Measurements from ENCODE around the gene TRIM25. TPM values are rescaled to one million over a fixed set of nuclear protein-coding genes. Genes with fewer than 3 reads are reported as not detected.
A peak's percentile ranks its signal among the peaks of the same experiment; 100 is the strongest.

The TRIM25 gene
- total RNA-seq, 1 donor from 2014 or later, result 19.2 TPM

DNA sequence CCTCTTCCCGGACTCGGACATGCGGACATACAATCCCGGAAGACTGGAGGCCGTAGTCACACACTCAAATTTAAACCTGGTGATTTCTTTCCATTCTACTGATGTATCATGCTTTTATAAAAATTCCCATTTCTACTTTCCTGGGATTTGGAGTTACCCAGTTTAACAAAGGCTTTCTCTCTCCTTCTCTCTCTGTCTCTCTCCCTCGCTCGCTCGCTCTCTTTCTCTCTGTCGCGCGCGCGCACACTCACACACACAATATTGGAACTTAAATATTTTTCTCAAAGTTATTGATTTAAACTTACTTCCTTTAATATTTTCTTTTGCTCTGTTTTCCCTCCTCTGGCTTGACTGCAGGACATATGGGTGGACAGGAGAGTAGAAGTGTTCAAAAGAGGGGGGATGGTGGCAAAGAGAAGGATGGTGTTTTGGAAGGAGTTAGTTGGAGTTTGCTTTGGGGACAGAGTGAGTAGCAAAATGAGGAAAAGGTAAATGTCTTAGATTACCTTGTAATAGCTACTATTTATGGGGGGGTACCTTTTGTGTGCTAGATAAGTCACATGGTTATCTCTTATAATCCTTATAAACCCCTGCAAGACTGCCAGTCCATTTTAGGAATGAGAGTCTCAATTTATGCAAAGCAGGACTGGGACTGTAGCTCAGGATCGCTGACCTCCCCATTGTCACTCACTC is 878 bp upstream of the TRIM25 start:
- H3K36me3 Mint-ChIP-seq (ENCODE audit: low read depth), result no peaks in the 10 kb centered on the region
- peak overlapping the region; percentile 90 for H3K4me3 Mint-ChIP-seq (ENCODE audit: unreplicated experiment)
- H3K27ac Mint-ChIP-seq (ENCODE audit: unreplicated experiment), result peak overlapping the region; percentile 94
- peaks cover 44% of the 10 kb centered on the region for H3K4me1 Mint-ChIP-seq (ENCODE audit: low read depth)
- TF ChIP-seq, protein P1, sequence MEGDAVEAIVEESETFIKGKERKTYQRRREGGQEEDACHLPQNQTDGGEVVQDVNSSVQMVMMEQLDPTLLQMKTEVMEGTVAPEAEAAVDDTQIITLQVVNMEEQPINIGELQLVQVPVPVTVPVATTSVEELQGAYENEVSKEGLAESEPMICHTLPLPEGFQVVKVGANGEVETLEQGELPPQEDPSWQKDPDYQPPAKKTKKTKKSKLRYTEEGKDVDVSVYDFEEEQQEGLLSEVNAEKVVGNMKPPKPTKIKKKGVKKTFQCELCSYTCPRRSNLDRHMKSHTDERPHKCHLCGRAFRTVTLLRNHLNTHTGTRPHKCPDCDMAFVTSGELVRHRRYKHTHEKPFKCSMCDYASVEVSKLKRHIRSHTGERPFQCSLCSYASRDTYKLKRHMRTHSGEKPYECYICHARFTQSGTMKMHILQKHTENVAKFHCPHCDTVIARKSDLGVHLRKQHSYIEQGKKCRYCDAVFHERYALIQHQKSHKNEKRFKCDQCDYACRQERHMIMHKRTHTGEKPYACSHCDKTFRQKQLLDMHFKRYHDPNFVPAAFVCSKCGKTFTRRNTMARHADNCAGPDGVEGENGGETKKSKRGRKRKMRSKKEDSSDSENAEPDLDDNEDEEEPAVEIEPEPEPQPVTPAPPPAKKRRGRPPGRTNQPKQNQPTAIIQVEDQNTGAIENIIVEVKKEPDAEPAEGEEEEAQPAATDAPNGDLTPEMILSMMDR (IDR thresholded peaks at IDR 0.05), result no peak
- no peaks in the 10 kb centered on the region for H3K27me3 Mint-ChIP-seq (ENCODE audit: low read depth)
- DNase-seq (ENCODE audit: low spot score), result no peak
- H3K9me3 Mint-ChIP-seq (ENCODE audit: low read depth), result peaks cover 13% of the 10 kb centered on the region

- TF ChIP-seq, protein P1 (IDR thresholded peaks at IDR 0.05), result no peak
- Mint-ChIP-seq H3K36me3 (ENCODE audit: low read depth) (no peaks in the 10 kb centered on the region), H3K4me1 (ENCODE audit: low read depth) (peaks cover 44% of the 10 kb centered on the region), H3K27ac (ENCODE audit: unreplicated experiment) (peak overlapping the region; percentile 84), H3K27me3 (ENCODE audit: low read depth) (no peaks in the 10 kb centered on the region), H3K4me3 (ENCODE audit: unreplicated experiment) (peak overlapping the region; percentile 90), H3K9me3 (ENCODE audit: low read depth) (peaks cover 11% of the 10 kb centered on the region)
- no peak for DNase-seq (ENCODE audit: low spot score)
Observed at GRCh38 chr17:56913353-56913866, 439 bp downstream of the TRIM25 start.

DNA sequence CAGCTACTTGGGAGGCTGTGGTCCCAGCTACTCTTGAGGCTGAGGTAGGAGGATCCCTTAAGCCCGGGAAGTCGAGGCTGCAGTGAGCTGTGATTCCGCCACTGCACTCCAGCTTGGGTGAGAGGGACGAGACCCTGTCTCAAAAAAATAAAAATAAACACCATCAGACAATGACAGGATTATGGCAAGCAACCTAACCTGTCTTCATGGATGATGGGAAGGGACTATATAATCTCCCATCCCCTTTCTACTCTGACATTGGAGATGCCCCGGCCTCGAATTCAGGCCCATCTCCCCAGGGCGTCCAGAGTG is 893 bp downstream of the TRIM25 start:
- Mint-ChIP-seq H3K9me3 (ENCODE audit: low read depth) (peaks cover 8% of the 10 kb centered on the region), H3K36me3 (ENCODE audit: low read depth) (no peaks in the 10 kb centered on the region), H3K4me1 (ENCODE audit: low read depth) (peaks cover 44% of the 10 kb centered on the region), H3K27ac (ENCODE audit: unreplicated experiment) (no peak overlapping the region), H3K4me3 (ENCODE audit: unreplicated experiment) (peak overlapping the region; percentile 90), H3K27me3 (ENCODE audit: low read depth) (no peaks in the 10 kb centered on the region)
- no peak for DNase-seq (ENCODE audit: low spot score)
- TF ChIP-seq, protein P1 (IDR thresholded peaks at IDR 0.05), result no peak

DNA sequence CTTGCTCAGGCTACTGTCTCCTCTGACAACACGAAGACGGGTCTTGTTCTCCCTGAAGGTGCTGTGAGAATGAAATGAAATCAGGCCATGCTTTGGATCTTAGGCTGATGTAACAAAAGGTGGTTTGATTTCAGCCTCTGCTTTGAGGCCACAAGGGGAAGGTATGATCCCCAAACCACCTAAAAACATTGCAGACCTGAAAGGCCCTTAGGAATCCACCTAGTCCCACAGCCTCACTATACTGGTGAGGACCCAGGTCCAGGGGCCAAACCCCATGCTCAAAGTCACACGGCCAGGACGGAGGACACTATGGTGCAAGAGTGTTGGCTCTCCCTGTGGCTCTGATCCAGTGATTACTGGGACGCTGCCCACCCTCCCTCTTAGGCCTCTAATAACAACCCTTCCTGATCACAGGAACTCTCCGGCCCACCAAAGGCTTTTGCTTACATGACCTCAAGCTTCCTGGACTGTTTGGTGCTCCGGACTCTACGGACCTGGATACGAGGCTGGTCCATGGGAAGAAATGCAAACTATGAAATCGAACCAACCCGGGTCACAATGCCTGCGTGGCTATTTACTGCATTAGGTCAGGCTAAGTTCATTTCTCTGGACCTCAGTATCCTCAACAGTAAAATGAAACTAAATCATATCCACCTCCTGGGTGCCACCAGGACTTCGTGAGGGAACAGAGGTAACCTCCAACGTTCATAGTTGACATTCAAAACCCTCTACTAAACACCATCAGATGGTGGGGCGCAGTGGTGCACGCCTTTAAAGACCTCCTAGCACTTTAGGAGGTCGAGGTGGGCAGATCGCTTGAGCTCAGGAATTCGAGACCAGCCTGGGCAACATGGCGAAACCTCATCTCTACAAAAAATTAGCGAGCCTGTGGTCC is 1.5 kb downstream of the TRIM25 start:
- DNase-seq (ENCODE audit: low spot score), result no peak
- Mint-ChIP-seq H3K36me3 (ENCODE audit: low read depth) (peaks cover 4% of the 10 kb centered on the region), H3K4me3 (ENCODE audit: unreplicated experiment) (peak overlapping the region; percentile 90), H3K27me3 (ENCODE audit: low read depth) (no peaks in the 10 kb centered on the region), H3K9me3 (ENCODE audit: low read depth) (peaks cover 2% of the 10 kb centered on the region), H3K27ac (ENCODE audit: unreplicated experiment) (no peak overlapping the region), H3K4me1 (ENCODE audit: low read depth) (peaks cover 41% of the 10 kb centered on the region)
- TF ChIP-seq, protein P1 (IDR thresholded peaks at IDR 0.05), result no peak

DNA sequence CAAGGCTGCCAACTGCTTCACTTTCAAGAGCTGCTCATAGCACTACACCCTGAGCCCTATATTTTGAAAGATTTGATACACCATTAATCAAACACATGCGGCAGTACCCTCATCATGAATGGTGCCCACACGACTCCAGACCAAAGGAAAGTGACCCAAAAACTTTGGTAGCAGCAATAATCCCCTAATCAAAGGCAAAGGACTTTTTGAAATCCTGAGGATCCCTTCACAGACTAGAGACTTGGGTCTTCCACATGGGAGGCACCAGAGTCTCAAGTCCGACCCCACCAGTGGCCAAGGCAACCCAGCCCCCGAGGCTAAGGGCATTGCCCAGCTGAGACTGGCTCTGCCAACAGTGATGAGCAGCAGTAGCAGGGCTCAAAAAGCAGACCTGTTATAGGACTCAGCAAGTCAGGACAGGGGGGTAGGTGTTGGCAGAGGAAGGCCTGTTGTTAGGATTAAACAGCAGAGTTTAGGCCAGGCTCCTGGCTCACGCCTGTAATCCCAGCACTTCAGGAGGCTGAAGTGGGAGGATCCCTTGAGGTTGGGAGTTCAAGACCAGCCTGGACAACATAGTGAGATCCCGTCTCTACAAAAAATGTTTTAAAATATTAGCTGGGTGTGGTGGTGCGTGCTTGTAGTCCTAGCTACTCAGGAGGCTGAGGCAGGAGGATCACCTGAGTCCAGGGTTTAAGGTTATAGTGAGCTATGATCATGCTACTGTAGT is 3.2 kb downstream of the TRIM25 start:
- no peak for DNase-seq (ENCODE audit: low spot score)
- no peaks in the 10 kb centered on the region for H3K9me3 Mint-ChIP-seq (ENCODE audit: low read depth)
- no peak overlapping the region for H3K27ac Mint-ChIP-seq (ENCODE audit: unreplicated experiment)
- H3K27me3 Mint-ChIP-seq (ENCODE audit: low read depth), result no peaks in the 10 kb centered on the region
- peaks cover 12% of the 10 kb centered on the region for H3K36me3 Mint-ChIP-seq (ENCODE audit: low read depth)
- no peak overlapping the region for H3K4me3 Mint-ChIP-seq (ENCODE audit: unreplicated experiment)
- H3K4me1 Mint-ChIP-seq (ENCODE audit: low read depth), result peaks cover 36% of the 10 kb centered on the region
- TF ChIP-seq, protein P1 (IDR thresholded peaks at IDR 0.05), result no peak
